Measurements from ENCODE around the gene B3GALT5. TPM values are rescaled to one million over a fixed set of nuclear protein-coding genes. Genes with fewer than 3 reads are reported as not detected.

B3GALT5 gene
- total RNA-seq, 2 donors from 2014 or later: 114 to 205 TPM

DNA sequence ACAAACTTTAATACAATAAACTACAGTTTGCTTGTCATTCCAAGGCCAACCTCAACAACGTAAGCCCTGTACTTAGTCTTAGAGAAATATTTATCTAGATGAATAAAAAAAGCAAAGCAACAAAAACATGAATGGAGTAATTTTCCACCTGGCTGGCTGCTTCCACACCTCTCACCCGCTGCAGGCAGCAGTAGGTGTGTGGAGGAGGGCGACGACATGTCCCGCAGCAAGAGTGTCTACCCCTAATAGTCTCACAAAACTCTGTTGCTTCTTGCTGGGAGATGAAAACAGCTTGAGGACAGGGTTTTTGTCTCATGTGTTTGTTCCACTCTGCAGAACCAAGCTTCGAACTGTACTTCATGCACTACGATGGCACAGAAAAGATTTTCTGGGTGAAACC is 83.5 kb downstream of the B3GALT5 start:
- Histone ChIP-seq H3K4me1 (no peaks in the 10 kb centered on the region), H3K9me3 (no peaks in the 10 kb centered on the region), H3K4me3 (no peak overlapping the region), H3K9ac (ENCODE audit: low read depth in 2 of 2, low read length in 2 of 2) (no peak overlapping the region), H3K27me3 (no peaks in the 10 kb centered on the region), H3K27ac (no peak overlapping the region), H3K36me3 (no peaks in the 10 kb centered on the region)
- TF ChIP-seq, protein P1, sequence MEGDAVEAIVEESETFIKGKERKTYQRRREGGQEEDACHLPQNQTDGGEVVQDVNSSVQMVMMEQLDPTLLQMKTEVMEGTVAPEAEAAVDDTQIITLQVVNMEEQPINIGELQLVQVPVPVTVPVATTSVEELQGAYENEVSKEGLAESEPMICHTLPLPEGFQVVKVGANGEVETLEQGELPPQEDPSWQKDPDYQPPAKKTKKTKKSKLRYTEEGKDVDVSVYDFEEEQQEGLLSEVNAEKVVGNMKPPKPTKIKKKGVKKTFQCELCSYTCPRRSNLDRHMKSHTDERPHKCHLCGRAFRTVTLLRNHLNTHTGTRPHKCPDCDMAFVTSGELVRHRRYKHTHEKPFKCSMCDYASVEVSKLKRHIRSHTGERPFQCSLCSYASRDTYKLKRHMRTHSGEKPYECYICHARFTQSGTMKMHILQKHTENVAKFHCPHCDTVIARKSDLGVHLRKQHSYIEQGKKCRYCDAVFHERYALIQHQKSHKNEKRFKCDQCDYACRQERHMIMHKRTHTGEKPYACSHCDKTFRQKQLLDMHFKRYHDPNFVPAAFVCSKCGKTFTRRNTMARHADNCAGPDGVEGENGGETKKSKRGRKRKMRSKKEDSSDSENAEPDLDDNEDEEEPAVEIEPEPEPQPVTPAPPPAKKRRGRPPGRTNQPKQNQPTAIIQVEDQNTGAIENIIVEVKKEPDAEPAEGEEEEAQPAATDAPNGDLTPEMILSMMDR (IDR thresholded peaks at IDR 0.05): no peak
- intact Hi-C loops (cut with DNase I): no loop called here
- no peak for DNase-seq

DNA sequence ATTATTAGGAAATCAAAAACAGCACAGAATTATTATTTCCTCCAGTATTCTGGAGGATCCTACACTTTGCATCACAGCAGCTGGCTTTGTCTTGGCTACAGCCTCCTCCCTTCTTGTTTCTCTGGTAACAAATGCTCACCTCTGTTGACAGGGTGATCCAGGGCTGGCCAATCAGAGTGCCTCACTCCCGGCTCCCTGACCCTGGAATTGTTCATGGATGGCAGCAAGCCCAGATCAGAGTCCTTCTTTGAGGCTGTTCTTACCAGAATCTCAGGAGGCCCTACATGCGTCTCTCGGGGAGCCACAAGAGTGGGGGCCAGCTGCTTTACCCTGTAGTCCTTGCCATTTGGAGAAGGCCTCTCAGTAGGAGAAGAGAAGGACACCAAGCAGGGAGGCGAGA is 83.9 kb downstream of the B3GALT5 start:
- Histone ChIP-seq H3K9me3 (no peaks in the 10 kb centered on the region), H3K9ac (ENCODE audit: low read depth in 2 of 2, low read length in 2 of 2) (no peak overlapping the region), H3K4me3 (no peak overlapping the region), H3K36me3 (no peaks in the 10 kb centered on the region), H3K27ac (no peak overlapping the region), H3K27me3 (no peaks in the 10 kb centered on the region), H3K4me1 (no peaks in the 10 kb centered on the region)
- TF ChIP-seq, protein P1 (IDR thresholded peaks at IDR 0.05): no peak
- intact Hi-C loops (cut with DNase I): no loop called here
- peak; percentile 73 for DNase-seq

DNA sequence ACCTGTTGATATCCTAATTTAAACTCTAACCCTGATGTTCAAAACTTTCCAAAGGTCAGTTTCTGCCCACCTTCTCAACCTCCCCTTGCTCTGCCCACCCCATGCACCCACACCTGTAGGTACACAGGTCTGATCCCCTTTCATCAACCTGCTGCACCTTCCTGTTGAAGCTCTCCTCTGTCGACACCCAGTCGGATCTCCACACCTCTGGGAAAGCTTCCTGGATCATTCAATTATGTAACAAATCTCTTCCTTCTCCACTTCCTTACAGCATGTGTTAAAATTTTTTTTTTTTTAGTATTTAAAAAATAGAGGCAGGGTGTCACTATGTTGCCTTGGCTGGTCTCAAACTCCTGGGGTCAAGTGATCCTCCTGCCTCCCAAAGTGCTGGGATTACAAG is 87.6 kb downstream of the B3GALT5 start:
- H3K27ac ChIP-seq: no peak overlapping the region
- H3K4me3 ChIP-seq: no peak overlapping the region
- H3K9ac ChIP-seq (ENCODE audit: low read depth in 2 of 2, low read length in 2 of 2): no peak overlapping the region
- H3K4me1 ChIP-seq: no peaks in the 10 kb centered on the region
- H3K9me3 ChIP-seq: no peaks in the 10 kb centered on the region
- intact Hi-C loops (cut with DNase I): no loop called here
- TF ChIP-seq, protein P1 (IDR thresholded peaks at IDR 0.05): no peak
- H3K27me3 ChIP-seq: no peaks in the 10 kb centered on the region
- H3K36me3 ChIP-seq: no peaks in the 10 kb centered on the region
- DNase-seq: no peak

DNA sequence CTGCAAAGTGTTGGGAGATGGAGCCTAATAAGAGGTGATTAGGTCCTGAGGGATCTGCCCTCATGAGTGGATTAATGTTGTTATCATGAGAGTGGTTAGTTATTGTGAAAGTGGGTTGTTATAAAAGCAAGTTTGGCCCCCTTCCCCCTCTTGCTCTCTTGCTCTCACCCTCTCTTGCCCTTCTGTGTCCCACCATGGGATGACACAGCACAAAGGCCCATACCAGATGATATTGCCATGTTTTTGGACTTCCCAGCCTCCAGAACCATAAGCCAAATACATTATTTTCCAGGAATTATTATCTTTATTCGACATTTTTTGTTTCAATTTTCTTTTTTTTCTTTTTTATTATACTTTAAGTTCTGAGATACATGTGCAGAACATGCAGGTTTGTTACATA is 90.8 kb downstream of the B3GALT5 start:
- H3K9me3 ChIP-seq: no peaks in the 10 kb centered on the region
- TF ChIP-seq, protein P1 (IDR thresholded peaks at IDR 0.05): no peak
- no peak overlapping the region for H3K9ac ChIP-seq (ENCODE audit: low read depth in 2 of 2, low read length in 2 of 2)
- no peaks in the 10 kb centered on the region for H3K36me3 ChIP-seq
- H3K27me3 ChIP-seq: no peaks in the 10 kb centered on the region
- H3K4me1 ChIP-seq: no peaks in the 10 kb centered on the region
- intact Hi-C loops (cut with DNase I): no loop called here
- DNase-seq: no peak
- H3K27ac ChIP-seq: no peak overlapping the region
- H3K4me3 ChIP-seq: no peak overlapping the region

DNA sequence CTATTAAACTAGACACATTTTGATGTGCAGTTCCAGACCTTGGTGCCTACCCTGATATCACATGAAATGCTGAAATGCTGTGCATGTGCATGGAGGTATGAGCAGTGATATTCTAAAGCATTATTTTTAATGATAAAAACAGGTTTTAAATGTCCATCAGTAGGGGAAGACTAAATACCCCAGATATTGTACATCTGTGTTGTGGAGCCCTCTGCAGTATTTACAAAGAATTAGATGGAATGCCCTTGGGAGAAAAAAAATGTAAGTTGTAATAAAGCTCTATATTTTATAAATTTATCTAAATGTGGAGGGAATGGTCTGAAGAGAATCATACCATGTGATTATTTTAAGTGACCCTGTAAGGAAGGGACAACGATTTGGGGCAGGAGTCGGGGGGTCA is 93.1 kb downstream of the B3GALT5 start:
- TF ChIP-seq, protein P1 (IDR thresholded peaks at IDR 0.05): no peak
- Histone ChIP-seq H3K4me3 (no peak overlapping the region), H3K27me3 (no peaks in the 10 kb centered on the region), H3K4me1 (no peaks in the 10 kb centered on the region), H3K9me3 (no peaks in the 10 kb centered on the region), H3K9ac (ENCODE audit: low read depth in 2 of 2, low read length in 2 of 2) (no peak overlapping the region), H3K27ac (no peak overlapping the region), H3K36me3 (no peaks in the 10 kb centered on the region)
- DNase-seq: no peak
- intact Hi-C loops (cut with DNase I): no loop called here

DNA sequence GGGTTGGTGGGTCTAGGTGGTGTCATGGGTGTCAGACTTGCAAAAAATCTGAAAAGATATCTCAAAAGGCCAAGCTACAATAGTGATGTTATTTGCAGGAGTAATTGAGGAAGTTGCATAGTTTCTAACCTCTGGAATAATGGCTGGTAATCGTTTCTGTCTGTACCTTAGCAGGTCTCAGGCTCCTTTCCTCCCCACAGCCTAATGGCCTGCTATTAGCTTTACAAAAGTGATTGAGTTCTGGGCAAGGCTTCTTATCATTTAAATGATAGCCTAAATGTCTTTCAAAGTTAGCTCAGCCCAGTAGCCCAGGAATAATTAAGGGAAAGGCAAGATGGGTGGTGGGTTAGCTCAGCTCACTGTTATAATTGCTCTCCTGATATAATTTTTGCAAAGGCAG is 94.6 kb downstream of the B3GALT5 start:
- H3K27me3 ChIP-seq: no peaks in the 10 kb centered on the region
- H3K4me3 ChIP-seq: no peak overlapping the region
- no peaks in the 10 kb centered on the region for H3K9me3 ChIP-seq
- TF ChIP-seq, protein P1 (IDR thresholded peaks at IDR 0.05): no peak
- DNase-seq: no peak
- no peaks in the 10 kb centered on the region for H3K36me3 ChIP-seq
- no peaks in the 10 kb centered on the region for H3K4me1 ChIP-seq
- intact Hi-C loops (cut with DNase I): no loop called here
- no peak overlapping the region for H3K27ac ChIP-seq
- H3K9ac ChIP-seq (ENCODE audit: low read depth in 2 of 2, low read length in 2 of 2): no peak overlapping the region
